GM21447 (cell line): ENCODE measurements around the gene JAKMIP1.

ENCODE experiments used
- ATAC-seq: cut with Tn5 transposase; IDR thresholded peaks from one replicate; pipeline ENCODE4 v1.9.1; 2021; ENCODE audit not compliant: unreplicated experiment

Gene JAKMIP1

GRCh38 chr4:6200011-6200921 is at the start of gene JAKMIP1:
Gene JAKMIP1 (minus strand): TSS chr4:6200549. CDS start chr4:6112850, 87,699 bp downstream.
- peak; percentile 76 for ATAC-seq

DNA sequence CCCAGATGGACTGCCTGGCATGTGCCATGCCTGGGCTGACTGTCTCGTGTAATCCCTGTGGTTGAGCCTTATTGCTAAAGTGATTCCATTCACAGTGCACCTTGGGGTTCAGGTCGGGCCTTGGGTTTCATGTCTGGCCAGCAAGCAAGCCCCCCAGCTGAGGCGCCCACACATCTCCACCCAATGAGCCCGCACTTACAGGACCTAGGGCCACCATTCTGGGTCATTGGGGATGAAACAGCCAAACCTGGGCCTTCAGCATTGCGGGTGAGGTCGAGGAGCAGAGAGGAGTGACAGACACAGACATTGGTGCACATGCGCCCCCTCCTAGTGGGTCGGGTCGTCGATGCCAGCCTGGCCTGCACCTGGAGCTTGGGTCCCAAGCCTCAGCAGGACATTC is 48.0 kb upstream of the JAKMIP1 start:
- ATAC-seq: no peak

GRCh38 chr4:6246170-6246634 is 45.9 kb upstream of the JAKMIP1 start:
- ATAC-seq: no peak

GRCh38 chr4:6245246-6246169 is 45.2 kb upstream of the JAKMIP1 start:
- no peak for ATAC-seq

DNA sequence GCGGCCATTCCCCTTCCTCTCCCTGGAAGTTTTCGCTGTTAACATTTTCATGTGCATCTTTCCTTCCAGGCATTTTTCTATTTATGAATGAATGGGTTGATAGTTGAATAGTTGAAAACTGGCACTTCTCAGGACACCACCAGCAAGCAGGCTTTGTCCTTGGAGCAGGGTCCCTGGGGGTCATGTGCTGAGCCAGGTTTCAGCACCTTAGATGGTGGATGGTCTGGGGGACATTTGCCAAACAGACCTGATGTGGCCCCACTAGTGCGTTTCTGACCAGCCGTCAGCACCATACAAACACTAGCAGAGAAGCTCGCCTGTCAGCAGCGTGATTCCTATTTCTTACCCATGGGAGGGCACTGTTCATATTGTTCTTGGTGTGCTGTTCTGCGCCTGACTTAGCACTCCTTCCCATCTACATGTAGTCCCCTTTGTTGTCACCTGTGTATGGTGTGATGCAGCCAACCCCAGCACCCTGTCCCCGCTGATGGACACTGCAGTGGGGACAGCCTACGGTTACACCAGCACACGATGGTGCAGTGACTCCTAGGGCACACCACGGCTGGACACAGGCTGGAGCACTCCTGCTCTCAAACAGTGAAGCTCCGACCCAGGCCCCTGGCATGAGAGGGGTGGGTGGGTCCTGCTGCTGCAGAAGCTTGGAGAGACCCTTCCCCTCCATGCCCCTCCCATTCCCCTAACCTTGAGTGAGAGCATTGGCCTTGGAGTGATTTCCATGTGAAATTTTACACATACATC is 42.1 kb upstream of the JAKMIP1 start:
- ATAC-seq: no peak

DNA sequence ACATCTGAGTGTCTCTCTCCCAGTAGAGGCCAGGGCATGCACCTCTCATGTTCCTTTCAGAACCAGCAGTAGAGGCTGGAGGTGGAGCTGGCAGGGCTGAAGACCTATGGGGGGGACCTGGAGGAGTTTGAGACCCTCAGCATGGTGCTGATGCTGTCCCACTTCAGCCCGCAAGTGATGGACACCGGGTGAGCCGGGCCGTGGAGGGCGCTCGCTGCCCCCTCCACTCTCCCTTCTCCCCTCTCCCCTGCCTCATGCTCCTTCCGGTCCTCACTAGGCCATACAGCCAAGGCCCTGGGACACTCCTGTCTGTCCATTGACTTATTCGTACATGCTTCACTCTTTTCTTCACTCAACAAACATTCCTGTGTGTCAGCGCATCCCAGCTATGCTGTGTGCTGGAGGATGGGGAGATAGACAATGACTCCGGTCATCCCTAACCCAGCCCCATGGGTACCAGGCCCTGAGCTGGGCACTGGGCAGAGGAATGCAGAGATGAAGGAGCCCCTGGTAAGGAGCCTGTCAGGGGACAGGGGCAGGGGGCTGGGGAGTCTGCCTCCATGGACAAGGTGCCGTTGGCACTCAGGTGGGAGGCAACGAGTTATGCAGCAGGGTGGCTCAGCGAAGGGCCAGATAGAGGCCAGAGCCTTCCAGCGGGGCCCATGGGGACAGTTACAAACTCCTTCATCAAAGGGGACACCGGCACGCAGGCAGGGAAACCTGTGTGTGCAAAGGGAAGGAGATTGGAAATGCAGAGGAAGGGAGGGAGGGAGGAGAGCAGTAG is 40.9 kb upstream of the JAKMIP1 start:
- ATAC-seq: no peak

- ATAC-seq: no peak
These were observed 39.6 kb upstream of the JAKMIP1 start for GRCh38 chr4:6239968-6240367.

DNA sequence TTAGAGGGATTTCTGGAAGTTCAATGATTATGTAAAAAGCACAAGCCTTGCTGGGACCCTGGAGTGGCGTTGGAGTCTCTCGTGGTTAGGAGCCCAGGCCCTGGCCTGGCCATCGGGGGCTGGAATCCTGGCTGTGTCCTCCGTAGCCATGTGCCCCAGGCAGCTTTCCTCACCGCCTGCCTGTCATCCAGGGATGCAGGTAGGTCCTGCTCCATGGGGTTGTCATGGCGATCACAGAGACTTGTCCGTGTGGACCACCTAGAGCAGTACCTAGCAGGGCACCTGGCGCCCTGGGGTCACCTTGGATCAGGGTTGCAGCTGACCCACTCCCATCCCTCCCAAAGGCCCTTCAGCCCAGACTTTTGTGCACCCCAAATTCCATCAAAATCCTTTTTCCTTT is 39.1 kb upstream of the JAKMIP1 start:
- no peak for ATAC-seq

GRCh38 chr4:6236816-6237390 is 36.6 kb upstream of the JAKMIP1 start:
- ATAC-seq: no peak

GRCh38 chr4:6235901-6236640 is 35.7 kb upstream of the JAKMIP1 start:
- no peak for ATAC-seq

DNA sequence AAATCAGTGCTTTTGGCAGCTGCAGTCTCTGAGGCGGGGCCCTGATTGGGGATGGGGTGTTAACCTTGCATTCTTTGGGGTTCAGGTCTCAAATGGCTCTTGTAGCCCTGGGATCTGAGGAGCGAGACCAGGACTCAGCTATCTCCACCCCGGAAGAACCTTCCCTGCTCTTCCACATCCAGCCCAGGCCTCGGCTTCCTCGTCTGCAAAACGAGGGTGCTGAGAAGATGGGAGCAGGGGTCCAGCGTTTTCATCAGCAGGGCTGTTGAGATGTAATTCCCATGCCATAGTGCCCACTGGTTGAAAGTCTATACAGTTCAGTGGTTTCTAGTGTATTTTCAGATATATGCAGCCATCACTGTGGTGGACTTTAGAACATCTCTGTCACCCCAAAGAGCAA is 34.7 kb upstream of the JAKMIP1 start:
- ATAC-seq: no peak

GRCh38 chr4:6233929-6234328 is 33.6 kb upstream of the JAKMIP1 start:
- ATAC-seq: no peak

DNA sequence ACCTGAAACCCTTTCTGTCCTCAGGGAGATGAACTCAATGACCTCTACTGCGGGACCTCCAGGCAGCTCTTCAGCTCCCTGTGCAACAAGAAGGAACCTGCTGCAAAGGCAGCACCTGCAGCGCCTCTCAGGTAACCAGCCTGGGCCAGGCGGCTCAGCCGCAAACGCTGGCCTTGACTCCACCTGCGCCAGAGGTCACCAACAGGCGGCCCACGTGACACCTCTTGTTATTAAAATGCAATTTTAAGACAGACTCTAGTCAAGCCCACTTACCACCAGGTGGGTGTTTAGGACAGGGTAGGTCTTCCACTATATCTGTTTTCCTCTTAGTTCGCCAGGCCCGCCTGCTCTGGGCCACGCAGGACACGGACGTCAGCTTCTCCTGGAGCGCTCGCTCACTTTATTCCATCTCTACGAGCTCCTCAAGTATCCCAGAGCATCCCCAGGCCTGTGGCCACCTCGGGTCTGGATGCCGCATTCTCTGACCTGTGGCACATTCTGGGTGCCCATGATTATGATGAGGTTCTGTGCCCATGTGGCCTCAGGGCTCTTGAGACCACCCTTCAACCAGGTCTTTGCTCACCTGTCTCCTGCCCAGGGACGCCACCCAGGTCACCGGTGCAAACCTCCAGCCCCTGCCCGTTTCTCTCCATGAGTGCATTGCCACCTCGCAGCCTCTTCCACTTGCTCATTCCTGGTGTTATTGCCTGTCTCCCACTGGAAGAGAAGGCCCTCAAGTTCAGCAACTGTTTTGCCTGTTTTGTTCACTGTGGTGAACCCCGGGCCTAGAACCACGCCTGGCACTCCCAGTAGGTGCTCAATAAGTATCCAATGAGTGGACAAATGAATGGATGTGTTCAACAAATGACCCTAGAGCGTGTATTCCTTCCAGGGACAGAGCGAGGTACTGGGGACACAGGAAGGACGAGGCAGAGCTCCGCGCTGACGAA is 32.8 kb upstream of the JAKMIP1 start:
- no peak for ATAC-seq

DNA sequence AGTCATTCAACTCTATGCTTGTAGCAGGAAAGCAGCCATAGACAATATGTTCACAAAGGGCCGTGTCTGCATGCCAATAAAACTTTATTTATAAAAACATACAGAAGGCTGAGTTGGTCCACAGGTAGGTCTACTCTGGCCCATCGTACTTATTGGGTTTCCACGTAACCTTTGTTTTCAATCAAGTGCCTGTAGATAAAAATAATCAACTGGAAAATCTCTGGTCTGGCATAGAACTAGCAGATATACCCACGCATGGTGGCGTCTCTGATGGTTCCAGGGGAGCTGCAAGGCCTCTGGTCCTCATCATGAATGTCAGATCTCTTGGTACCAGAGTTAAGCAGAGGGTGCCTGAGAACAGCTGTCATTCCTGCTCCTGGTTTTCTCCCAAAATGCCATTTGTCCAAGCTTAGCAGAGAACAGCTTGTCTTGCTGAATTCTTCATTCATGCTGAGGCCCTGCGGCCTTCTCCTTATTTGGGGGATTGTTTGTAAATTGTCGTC is 31.4 kb upstream of the JAKMIP1 start:
- ATAC-seq: no peak

DNA sequence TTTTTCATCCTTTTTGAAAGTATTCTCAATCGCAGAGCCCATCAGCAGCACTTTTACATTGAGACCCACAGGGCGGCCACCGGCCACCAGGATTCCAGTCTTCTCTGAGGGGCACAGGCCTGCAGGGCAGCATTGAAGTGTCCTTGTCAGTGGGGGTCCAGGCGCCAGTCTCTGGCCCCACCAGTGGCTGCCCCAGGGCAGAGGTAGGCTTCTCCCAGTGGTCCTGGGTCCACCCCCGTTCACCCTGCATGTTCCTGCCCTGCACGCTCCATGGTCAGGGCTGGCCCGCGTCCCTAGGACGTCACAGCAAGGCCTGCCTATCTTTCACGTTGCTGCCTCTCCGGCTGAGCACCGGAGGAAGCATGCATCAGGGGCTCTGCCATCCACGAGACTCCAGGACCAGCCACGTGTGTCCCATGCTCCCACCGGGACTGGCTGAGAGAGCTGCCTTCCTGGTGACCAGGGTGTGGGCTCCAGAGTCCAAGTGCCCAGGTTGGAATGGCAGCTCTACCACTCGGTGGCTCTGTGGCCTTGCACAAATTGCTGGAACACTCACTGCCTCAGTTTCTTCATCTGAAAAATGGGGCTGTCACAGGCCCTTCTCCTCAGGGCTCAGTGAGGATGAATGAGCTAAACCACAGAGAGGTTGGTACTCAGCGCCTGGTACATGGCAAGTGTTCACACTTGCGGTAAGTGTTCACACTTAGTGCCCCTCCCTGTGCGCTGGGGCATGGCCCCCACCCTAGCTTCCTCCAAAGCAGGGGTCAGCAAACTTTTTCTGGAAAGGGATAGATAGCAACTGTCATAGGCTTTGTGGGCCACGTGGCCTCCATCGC is 30.7 kb upstream of the JAKMIP1 start:
- no peak for ATAC-seq

- ATAC-seq: no peak
These were observed 30.1 kb upstream of the JAKMIP1 start for GRCh38 chr4:6230502-6230785.
